T-helper 17 cell (primary cell): ENCODE measurements around the gene ZNF511. TPM values are rescaled to one million over a fixed set of nuclear protein-coding genes. Genes with fewer than 3 reads are reported as not detected.

Experiments
- ATAC-seq: fragments of 150-1000 bp; cut with Tn5 transposase; 2 replicates; pipeline ENCODE4 v1.10.0; 2021; ENCODE audit warnings: mild to moderate bottlenecking, moderate library complexity
- DNase-seq, 3 donors: peaks; one replicate each; pipeline versions ENCODE4 v3.0.0 to v3.0.0-alpha.2; 2020 to 2021
- H3K9me3 ChIP-seq: one replicate; pipeline ENCODE4 v1.7.0; 2013; ENCODE audit warnings: low read length, mild to moderate bottlenecking; ENCODE audit not compliant: control insufficient read depth, poor library complexity, severe bottlenecking
- H3K27ac Mint-ChIP-seq: one replicate; pipeline ENCODE4 v1.8.0; 2022; ENCODE audit warnings: mild to moderate bottlenecking, moderate library complexity, mixed read lengths
- H3K27me3 Mint-ChIP-seq: one replicate; pipeline ENCODE4 v1.8.0; 2022; ENCODE audit warnings: mixed read lengths
- H3K36me3 Mint-ChIP-seq: one replicate; pipeline ENCODE4 v1.8.0; 2022; ENCODE audit warnings: low read depth, mixed read lengths
- H3K4me1 Mint-ChIP-seq: one replicate; pipeline ENCODE4 v1.8.0; 2022; ENCODE audit warnings: mild to moderate bottlenecking, mixed read lengths
- H3K4me3 Mint-ChIP-seq: one replicate; pipeline ENCODE4 v1.8.0; 2022; ENCODE audit warnings: mild to moderate bottlenecking, moderate library complexity, mixed read lengths
- total RNA-seq, 4 donors: library from RNA in 2 of 4; stranded (reverse) in 2 of 4; gene quantifications; one replicate each; pipeline ENCODE4 v1.2.3 and lab custom pipeline; 2022 to 2026

ZNF511 gene
- total RNA-seq, 2 donors from 2014 or later, result 28.1 to 33.2 TPM

GRCh38 chr10:133343558-133343957 lies 34.8 kb downstream of the ZNF511 start:
- DNase-seq, result no peak
- Mint-ChIP-seq H3K36me3 (no peaks in the 10 kb centered on the region), H3K27me3 (peaks cover 28% of the 10 kb centered on the region), H3K4me3 (no peak overlapping the region), H3K4me1 (peaks cover 4% of the 10 kb centered on the region), H3K27ac (no peak overlapping the region)
- no peak for ATAC-seq
- H3K9me3 ChIP-seq, result no peaks in the 10 kb centered on the region

DNA sequence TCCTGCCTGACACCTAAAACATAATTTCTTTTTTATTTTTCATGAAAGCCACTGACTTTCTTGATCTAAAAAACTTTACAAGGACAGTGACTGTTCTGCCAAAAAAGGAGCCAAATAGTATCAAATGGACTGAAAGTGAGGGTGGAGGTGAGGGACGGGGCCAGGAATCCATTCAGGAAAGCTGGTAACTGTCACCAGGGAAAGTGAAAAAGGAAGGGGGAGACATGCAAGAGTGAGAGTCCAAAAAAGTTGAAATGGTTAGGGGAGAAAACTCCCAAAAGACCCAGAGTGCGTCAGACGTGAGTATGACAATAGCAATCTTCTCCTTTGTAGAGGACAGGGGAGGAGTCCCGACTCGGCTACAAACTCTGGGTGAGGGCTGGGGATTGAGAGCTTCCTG lies 35.5 kb downstream of the ZNF511 start:
- ATAC-seq, result no peak
- no peaks in the 10 kb centered on the region for H3K9me3 ChIP-seq
- H3K4me1 Mint-ChIP-seq, result peaks cover 7% of the 10 kb centered on the region
- H3K27me3 Mint-ChIP-seq, result peaks cover 34% of the 10 kb centered on the region
- no peak overlapping the region for H3K27ac Mint-ChIP-seq
- no peak overlapping the region for H3K4me3 Mint-ChIP-seq
- no peak for DNase-seq
- H3K36me3 Mint-ChIP-seq, result peaks cover 4% of the 10 kb centered on the region

GRCh38 chr10:133346413-133346812 lies 37.7 kb downstream of the ZNF511 start:
- ATAC-seq (no peak), DNase-seq (no peak)
- Mint-ChIP-seq H3K4me3 (no peak overlapping the region), H3K27me3 (peaks cover 44% of the 10 kb centered on the region), H3K36me3 (peaks cover 4% of the 10 kb centered on the region), H3K4me1 (peaks cover 8% of the 10 kb centered on the region), H3K27ac (no peak overlapping the region)
- H3K9me3 ChIP-seq, result no peaks in the 10 kb centered on the region

DNA sequence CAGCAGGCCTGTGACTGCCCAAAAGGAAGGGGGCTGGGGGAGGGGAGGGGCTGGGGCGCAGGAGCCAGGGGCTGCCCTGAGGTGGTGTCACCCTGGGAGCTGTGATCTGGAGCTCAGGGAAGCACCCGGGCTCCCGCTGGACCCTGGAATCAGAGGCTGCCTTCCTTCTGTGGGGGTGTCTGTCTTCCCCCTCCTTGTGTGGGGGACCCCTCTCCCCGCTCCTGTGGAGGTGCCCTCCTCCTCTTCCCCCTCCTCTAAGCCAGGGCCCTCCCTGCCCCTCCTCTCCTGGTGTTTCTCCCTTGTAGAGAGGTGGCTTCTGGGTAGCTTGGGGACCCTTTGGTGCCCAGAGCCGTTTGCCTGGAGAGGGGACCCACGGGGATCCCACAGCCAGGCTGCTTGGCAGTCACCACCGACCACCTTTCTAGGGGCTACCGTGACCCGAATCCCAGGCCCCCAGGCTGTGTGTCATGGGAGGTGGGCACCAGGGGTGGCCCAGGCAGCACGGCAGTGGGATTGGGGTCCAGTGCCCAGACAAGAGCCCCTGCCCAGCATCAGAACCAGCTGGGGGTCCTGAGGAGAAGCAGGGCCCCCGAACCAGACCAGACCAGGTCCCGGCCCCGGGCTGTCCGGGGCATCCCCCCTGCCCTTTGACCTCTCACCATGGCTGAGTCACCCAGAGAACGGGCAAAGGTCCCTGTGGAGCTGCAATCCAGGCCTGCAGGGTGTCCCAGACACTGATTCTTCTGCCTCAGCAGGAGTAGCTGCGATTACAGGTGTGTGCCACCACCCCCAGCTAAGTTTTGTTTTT lies 39.2 kb downstream of the ZNF511 start:
- no peaks in the 10 kb centered on the region for H3K9me3 ChIP-seq
- no peak for DNase-seq
- Mint-ChIP-seq H3K4me1 (peaks cover 8% of the 10 kb centered on the region), H3K4me3 (no peak overlapping the region), H3K27me3 (peaks cover 38% of the 10 kb centered on the region), H3K27ac (no peak overlapping the region), H3K36me3 (peaks cover 4% of the 10 kb centered on the region)
- ATAC-seq, result no peak

- Mint-ChIP-seq H3K36me3 (peaks cover 4% of the 10 kb centered on the region), H3K27me3 (peaks cover 33% of the 10 kb centered on the region), H3K4me1 (peaks cover 7% of the 10 kb centered on the region), H3K27ac (no peak overlapping the region), H3K4me3 (no peak overlapping the region)
- no peaks in the 10 kb centered on the region for H3K9me3 ChIP-seq
- ATAC-seq (no peak), DNase-seq (no peak)
Observed at GRCh38 chr10:133349160-133349568, 40.5 kb downstream of the ZNF511 start.

DNA sequence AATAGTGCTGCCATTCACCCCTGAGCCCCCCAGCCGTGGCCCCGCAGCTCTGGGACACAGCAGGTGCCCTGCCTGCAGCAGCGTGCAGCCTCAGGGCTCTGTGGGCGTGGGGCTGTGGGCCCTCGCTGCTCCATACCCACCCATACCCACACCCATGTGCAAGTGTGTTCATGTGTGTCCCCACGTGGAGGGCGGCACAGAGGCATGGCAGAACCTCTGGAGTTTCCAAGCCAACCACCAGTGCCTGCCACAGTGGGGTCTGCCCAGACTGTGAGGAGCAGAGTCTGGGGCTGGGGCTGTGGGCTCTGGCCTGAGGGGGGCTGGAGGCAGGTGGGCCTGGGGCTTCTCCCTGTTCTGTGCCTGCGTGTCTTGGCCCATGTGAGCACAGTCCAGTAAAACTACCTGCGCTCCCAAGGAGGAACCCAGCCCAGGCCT lies 40.9 kb downstream of the ZNF511 start:
- no peak overlapping the region for H3K27ac Mint-ChIP-seq
- peaks cover 6% of the 10 kb centered on the region for H3K4me1 Mint-ChIP-seq
- ATAC-seq, result no peak
- H3K4me3 Mint-ChIP-seq, result no peak overlapping the region
- no peaks in the 10 kb centered on the region for H3K9me3 ChIP-seq
- no peak for DNase-seq
- peaks cover 4% of the 10 kb centered on the region for H3K36me3 Mint-ChIP-seq
- peaks cover 31% of the 10 kb centered on the region for H3K27me3 Mint-ChIP-seq

GRCh38 chr10:133350283-133350949 lies 41.7 kb downstream of the ZNF511 start:
- H3K27me3 Mint-ChIP-seq, result peaks cover 23% of the 10 kb centered on the region
- H3K36me3 Mint-ChIP-seq, result peaks cover 4% of the 10 kb centered on the region
- H3K4me3 Mint-ChIP-seq, result no peak overlapping the region
- peaks cover 6% of the 10 kb centered on the region for H3K4me1 Mint-ChIP-seq
- no peak for DNase-seq
- no peak overlapping the region for H3K27ac Mint-ChIP-seq
- no peaks in the 10 kb centered on the region for H3K9me3 ChIP-seq
- ATAC-seq, result no peak

DNA sequence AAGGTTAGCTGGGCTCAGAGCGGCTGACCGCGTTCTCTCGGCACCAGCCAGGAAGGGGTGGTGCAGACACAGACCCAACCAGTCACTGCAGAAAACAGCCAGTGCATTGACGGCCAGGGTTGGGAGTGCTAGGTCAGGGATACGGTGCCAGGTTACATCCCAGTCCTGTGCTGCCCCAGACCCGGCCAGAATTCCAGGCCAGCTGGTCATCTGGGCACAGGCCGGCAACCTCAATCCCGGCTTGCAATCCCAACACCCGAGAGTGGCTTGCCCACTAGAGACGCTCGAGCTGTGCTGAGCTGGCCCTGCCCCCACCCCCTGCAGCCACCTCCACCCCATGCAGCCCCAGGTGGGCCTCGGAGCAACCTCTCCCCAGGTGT lies 42.2 kb downstream of the ZNF511 start:
- H3K27me3 Mint-ChIP-seq, result peaks cover 17% of the 10 kb centered on the region
- peaks cover 4% of the 10 kb centered on the region for H3K36me3 Mint-ChIP-seq
- no peak overlapping the region for H3K27ac Mint-ChIP-seq
- no peaks in the 10 kb centered on the region for H3K9me3 ChIP-seq
- peaks cover 6% of the 10 kb centered on the region for H3K4me1 Mint-ChIP-seq
- no peak for ATAC-seq
- no peak for DNase-seq
- no peak overlapping the region for H3K4me3 Mint-ChIP-seq

- DNase-seq (no peak), ATAC-seq (no peak)
- peaks cover 3% of the 10 kb centered on the region for H3K4me1 Mint-ChIP-seq
- no peak overlapping the region for H3K27ac Mint-ChIP-seq
- H3K27me3 Mint-ChIP-seq, result peaks cover 15% of the 10 kb centered on the region
- H3K9me3 ChIP-seq, result no peaks in the 10 kb centered on the region
- H3K4me3 Mint-ChIP-seq, result no peak overlapping the region
- peaks cover 4% of the 10 kb centered on the region for H3K36me3 Mint-ChIP-seq
Observed at GRCh38 chr10:133351408-133352318, 42.9 kb downstream of the ZNF511 start.

- ATAC-seq, result no peak
- Mint-ChIP-seq H3K4me1 (peaks cover 3% of the 10 kb centered on the region), H3K4me3 (no peak overlapping the region), H3K36me3 (peaks cover 4% of the 10 kb centered on the region), H3K27me3 (peaks cover 15% of the 10 kb centered on the region), H3K27ac (no peak overlapping the region)
- no peak for DNase-seq
- no peaks in the 10 kb centered on the region for H3K9me3 ChIP-seq
Observed at GRCh38 chr10:133353202-133353959, 44.7 kb downstream of the ZNF511 start.

DNA sequence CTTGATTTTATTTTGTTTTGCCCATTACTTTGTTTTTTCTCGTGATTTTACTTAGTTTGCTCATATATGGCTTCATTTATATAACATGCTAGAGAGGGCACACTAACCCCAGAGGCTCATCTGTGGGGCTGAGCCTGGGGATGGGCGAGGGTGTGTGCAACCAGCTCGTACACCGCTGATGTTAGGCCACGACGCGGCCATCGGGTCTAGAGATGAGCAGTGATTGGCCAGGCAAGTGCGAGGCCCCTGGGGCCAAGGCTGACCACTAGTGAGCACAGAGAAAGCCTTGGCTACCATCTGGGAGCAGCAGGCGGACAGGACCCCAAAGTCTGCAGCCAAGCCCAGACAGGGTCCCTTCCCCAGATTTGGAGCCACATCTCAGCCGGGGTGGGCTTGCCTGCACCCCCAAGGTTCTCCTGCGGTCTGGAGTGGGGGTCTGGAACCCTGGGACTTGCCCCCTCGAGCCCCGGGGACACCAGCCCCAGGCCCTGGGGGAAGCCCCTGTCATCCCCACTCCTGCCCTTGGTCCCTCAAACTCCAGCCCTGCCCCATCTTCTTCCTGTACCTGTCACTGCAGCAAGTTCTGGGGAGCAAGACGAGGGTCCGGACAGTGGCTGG lies 45.4 kb downstream of the ZNF511 start:
- H3K4me3 Mint-ChIP-seq, result no peak overlapping the region
- no peak for ATAC-seq
- H3K9me3 ChIP-seq, result no peaks in the 10 kb centered on the region
- H3K36me3 Mint-ChIP-seq, result peaks cover 2% of the 10 kb centered on the region
- peaks cover 11% of the 10 kb centered on the region for H3K27me3 Mint-ChIP-seq
- H3K27ac Mint-ChIP-seq, result no peak overlapping the region
- peaks cover 2% of the 10 kb centered on the region for H3K4me1 Mint-ChIP-seq
- no peak for DNase-seq

DNA sequence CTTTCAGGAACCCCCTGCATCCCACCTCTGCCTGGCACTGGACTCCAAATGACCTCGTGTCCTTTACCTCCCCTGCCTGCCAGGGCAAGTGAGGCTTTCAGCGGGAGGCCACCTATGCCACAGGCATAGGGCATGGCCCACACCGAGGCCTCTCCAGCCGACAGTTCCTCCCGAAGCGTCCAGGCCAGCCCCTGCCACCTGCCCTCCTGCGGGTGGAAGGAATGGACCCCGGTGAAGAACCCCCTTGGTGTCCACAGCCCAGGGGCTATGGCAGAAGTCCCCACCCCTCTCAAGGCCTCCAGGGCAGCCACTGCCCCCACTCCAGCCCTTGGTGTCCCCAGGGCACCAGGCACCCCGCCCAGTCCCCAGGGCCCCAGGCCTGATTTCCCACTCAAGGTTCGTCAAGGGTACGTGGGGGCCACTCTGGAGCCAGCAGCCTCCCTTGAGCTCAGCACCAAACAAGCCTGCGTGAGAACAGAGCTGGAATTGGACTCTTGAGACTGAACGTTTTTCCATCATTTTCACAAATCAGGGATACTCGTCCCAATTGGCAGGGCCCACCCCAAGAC lies 46.0 kb downstream of the ZNF511 start:
- Mint-ChIP-seq H3K4me3 (no peak overlapping the region), H3K27ac (no peak overlapping the region), H3K27me3 (peaks cover 6% of the 10 kb centered on the region), H3K36me3 (no peaks in the 10 kb centered on the region), H3K4me1 (no peaks in the 10 kb centered on the region)
- no peaks in the 10 kb centered on the region for H3K9me3 ChIP-seq
- ATAC-seq (no peak), DNase-seq (no peak)
